CD4-positive, alpha-beta T cell treated with Interleukin-17A for 4 hours (primary cell): ENCODE measurements around the gene EGFL7.

Experiments
- DNase-seq: peaks from one replicate; pipeline ENCODE4 v3.0.0-alpha.2; 2020; ENCODE audit warnings: mixed read lengths

The EGFL7 gene

DNA sequence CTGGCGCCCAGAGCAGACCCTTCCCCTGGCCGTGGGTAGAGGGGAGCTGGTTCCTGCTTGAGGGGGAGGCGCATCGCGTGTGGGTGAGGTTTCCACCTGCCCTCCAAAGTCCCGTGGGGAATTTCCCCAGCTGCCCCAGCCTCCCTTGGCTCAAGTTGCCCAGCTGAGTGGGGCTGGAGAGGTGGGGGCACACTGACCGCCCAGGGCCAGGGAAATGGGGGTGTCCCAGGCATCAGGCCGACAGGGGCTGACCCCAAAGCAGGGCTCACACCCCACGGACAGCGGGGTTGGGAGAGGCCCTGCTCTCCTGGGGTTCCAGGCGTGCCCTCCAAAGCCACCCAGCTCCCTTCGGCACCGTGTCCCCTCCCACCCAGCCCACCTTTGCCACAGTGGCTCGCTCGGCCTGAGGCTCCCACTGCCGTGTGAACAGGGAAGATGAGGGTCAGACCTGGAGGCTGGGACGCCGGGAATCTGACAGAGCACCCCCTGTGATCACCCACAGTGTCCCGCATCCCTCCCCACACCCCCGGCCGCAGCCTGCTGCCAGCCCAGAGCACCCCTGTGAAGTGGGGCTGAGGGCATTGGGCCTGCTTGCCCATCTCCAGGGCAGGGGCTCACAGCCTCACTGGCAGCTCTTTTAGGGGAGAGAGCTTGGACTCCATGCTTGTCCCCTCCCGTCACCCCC lies 933 bp upstream of the EGFL7 start:
- no peak for DNase-seq

- DNase-seq = no peak
These were observed 425 bp upstream of the EGFL7 start for GRCh38 chr9:136662326-136662655.

DNA sequence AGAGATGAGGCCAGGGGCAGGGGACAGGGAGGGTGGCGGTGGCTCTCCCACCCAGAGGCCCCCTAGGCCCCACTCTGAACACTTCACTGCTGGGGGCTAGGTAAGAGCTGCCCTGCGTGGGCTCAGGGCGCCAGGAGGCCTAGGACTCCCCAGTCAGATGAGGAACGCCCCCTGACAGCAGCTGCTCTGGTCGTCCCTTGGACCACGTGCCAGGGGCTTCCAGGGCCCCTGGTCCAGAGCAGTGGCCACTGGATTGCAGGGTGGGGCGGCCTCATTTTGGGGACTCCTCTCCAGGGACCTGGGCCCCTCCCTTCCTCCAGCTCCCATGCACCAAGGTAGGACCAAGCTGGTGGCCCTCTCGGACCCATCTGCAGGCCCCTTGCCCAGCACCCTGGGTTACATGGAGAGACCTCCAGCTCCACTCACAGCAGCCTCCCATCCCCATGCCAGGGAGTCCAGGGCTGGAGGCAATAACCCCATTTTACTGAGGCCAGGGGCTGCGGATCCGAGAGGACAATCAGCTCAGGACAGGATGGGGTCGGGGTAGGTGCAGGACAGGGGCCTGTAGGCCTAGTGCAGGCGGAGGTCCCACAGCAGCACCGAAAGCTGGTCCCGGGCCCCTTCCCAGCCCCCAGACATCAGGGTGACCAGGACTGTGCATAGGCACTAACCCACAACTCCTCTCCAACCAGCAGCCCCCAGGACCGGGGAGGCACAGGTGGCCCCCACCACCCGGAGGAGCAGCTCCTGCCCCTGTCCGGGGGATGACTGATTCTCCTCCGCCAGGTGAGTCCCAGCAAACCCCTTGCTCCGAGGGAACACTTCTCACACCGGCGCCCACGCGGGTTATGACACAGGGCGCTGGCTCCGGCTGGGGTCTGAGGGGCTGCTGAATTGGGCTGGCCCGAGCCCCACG lies 1.5 kb downstream of the EGFL7 start:
- no peak for DNase-seq

GRCh38 chr9:136665111-136665703 lies 2.5 kb downstream of the EGFL7 start:
- DNase-seq = peak; percentile 32

- peak; percentile 40 for DNase-seq
These were observed 3.1 kb downstream of the EGFL7 start for GRCh38 chr9:136665704-136666371.

DNA sequence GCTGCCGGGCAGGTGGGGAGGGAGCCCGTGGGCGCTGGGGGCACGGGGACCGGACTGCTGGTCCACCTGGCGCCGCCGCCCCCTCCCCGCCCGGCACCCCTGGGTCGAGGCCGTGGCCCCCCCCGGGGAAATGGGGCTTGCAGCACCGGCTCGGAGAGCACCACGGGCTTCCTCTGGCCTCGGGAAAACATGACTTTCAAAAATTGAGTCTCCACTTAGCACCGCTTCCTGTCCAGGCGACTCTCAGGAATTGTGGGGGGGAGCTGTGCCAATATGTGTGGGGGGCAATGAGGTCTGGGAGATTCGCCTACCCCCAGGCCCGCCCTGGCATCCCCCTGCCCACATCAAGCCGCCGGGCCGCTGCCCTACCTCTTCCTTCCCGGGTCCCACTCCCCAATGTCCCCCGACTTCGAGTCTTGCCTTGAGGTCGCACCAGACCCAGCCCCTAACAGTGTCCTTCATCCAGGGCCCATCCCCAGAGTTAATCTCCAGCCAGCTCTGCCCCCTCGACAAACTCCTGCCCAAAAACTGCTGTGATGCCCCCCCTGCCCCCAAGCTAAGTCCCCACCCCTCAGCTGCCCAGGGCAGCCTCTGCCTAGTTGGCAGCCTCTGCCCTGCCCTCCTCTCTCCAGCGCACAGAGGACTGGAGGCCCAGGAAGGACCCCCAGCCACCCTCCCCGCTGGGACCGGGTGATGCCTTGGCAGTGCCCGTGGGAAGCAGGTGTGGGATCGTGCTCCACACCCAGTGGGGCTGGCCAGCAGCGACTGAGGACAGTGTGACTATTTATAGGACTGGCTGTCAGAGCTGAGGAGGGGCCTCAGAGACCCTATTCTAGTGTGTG lies 3.9 kb downstream of the EGFL7 start:
- DNase-seq = no peak

- DNase-seq = no peak
These were observed 4.7 kb downstream of the EGFL7 start for GRCh38 chr9:136667214-136667939.

DNA sequence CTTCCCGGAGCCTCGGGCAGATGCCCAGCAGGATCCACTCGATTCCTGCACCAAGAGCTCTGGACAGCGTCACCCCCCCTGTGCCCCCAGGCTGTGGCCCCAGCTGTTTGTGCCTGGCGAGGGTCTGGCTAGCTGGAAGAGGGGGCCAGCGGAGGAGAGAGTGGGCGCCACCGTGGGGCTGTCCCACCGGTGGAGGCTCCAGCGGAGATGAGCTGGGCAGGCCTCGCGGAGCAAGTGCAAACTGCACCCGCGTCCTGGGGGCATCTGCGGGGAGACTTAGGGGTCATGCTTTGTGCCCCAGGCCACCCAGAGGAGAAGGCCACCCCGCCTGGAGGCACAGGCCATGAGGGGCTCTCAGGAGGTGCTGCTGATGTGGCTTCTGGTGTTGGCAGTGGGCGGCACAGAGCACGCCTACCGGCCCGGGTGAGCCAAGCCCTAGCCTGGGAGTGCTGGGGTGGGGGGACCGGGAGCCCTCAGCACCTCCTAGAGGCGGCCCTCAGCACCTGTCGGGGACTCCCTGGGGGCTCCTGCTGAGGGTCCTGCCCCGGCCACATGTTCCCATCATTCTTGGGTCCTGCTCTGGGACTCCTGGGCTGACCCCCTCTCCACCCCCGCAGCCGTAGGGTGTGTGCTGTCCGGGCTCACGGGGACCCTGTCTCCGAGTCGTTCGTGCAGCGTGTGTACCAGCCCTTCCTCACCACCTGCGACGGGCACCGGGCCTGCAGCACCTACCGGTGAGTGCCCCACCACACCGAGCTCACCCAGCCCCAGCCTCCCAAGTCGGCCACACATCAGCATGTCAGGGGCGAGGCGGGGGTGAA lies 5.4 kb downstream of the EGFL7 start:
- DNase-seq = no peak

DNA sequence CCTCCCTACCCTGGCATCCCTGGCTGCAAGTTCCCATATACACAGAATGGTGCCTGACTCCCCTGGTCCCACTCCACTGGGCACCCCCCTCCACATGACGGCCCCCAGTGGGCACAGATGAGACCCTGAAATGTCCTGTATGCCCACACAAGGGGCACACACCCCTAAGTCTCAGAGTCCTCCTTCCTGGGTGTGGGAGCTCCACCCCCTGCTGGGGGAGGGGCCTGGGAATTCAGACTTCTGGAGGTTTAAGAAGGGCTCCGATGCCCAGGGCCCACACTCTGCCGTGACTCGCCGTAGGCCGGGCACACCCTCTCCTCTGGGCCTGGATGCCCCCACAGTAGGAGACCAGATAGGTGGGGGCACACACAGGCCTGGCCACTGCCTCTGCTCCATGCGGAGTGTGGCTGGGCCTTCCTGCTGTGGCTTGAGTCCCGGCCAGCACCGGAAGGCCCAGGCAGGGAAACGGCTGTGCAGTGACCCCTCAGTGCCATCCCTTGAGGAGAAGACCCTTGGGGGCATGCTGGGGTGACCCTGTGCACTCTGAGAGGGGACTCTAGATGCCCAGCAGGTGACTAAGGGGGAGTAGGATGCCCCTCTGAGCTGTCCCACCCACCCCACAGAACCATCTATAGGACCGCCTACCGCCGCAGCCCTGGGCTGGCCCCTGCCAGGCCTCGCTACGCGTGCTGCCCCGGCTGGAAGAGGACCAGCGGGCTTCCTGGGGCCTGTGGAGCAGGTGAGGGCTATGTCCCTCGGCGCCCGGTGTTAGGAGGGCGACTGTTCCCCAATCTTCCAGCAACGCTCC lies 6.5 kb downstream of the EGFL7 start:
- DNase-seq = no peak

DNA sequence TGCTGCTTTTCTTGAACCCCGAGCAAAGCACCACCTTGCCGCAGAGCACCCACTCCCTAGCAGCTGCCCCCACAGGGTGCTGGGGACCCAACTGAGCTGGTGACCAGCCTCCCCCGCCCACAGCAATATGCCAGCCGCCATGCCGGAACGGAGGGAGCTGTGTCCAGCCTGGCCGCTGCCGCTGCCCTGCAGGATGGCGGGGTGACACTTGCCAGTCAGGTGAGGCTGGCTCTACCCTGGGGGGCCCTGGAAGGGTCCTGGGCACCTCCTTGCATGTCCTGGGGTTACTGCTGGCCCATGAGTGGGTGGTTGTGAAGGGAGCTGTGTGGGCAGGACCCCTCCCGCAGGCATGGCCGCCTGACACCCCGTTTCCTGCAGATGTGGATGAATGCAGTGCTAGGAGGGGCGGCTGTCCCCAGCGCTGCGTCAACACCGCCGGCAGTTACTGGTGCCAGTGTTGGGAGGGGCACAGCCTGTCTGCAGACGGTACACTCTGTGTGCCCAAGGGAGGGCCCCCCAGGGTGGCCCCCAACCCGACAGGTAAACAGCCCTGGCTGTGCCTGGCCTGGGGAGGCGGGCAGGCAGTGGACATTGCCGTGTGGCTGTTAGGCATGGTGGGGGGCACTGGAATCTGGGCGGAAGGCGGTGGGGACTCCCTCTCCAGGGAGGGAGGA lies 7.2 kb downstream of the EGFL7 start:
- DNase-seq = no peak

- no peak for DNase-seq
These were observed 8.0 kb downstream of the EGFL7 start for GRCh38 chr9:136670576-136671253.

- no peak for DNase-seq
These were observed 8.5 kb downstream of the EGFL7 start for GRCh38 chr9:136671254-136671614.

DNA sequence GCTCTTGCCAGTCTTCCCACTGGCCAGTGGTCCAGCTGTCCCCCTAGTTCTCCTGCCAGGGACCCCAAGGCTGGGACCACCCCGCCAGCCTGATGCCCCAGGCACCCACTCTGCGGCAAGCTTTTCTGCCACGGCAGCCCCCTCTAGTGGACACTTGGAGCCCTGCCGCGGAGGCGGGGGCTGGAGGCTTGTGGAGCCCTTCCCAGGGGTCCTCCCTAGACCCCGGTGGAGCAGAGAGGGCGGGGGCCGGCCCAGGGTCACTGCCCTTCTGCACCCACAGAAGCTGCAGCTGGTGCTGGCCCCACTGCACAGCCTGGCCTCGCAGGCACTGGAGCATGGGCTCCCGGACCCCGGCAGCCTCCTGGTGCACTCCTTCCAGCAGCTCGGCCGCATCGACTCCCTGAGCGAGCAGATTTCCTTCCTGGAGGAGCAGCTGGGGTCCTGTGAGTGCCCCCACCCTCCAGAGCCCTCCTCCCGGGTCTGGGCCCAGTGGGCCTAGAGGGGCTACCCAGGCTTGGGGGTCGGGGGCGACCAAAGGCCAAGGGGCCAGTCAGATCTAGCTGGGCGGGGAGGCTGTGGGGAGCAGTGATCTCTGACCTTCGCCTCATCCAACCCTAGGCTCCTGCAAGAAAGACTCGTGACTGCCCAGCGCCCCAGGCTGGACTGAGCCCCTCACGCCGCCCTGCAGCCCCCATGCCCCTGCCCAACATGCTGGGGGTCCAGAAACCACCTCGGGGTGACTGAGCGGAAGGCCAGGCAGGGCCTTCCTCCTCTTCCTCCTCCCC lies 9.1 kb downstream of the EGFL7 start:
- DNase-seq = peak; percentile 51

- DNase-seq = no peak
These were observed 9.8 kb downstream of the EGFL7 start for GRCh38 chr9:136672431-136673087.

- DNase-seq = no peak
These were observed 10.6 kb downstream of the EGFL7 start for GRCh38 chr9:136673088-136673974.
